Stimulated activated CD4-positive, alpha-beta T cell treated with anti-CD3 and anti-CD28 coated beads, Interleukin-2, amount 100 ng/mL, for 4 hours (primary cell): ENCODE measurements around the gene NKAIN1.
"Not testable (repeated sequence)": the region's sequence is repeated elsewhere in the genome, so short reads cannot be mapped to it uniquely, and the experiment has no call there.

Experiments used
- DNase-seq: peaks from one replicate; pipeline ENCODE4 v3.0.0-alpha.2; 2020; ENCODE audit warnings: low read depth

Gene NKAIN1

GRCh38 chr1:31195267-31195666 is 44.4 kb downstream of the NKAIN1 start:
- DNase-seq, result not testable (repeated sequence)

GRCh38 chr1:31193729-31194128 is 46.0 kb downstream of the NKAIN1 start:
- DNase-seq, result no peak

- no peak for DNase-seq
Measured at GRCh38 chr1:31191281-31191680, 48.4 kb downstream of the NKAIN1 start.

DNA sequence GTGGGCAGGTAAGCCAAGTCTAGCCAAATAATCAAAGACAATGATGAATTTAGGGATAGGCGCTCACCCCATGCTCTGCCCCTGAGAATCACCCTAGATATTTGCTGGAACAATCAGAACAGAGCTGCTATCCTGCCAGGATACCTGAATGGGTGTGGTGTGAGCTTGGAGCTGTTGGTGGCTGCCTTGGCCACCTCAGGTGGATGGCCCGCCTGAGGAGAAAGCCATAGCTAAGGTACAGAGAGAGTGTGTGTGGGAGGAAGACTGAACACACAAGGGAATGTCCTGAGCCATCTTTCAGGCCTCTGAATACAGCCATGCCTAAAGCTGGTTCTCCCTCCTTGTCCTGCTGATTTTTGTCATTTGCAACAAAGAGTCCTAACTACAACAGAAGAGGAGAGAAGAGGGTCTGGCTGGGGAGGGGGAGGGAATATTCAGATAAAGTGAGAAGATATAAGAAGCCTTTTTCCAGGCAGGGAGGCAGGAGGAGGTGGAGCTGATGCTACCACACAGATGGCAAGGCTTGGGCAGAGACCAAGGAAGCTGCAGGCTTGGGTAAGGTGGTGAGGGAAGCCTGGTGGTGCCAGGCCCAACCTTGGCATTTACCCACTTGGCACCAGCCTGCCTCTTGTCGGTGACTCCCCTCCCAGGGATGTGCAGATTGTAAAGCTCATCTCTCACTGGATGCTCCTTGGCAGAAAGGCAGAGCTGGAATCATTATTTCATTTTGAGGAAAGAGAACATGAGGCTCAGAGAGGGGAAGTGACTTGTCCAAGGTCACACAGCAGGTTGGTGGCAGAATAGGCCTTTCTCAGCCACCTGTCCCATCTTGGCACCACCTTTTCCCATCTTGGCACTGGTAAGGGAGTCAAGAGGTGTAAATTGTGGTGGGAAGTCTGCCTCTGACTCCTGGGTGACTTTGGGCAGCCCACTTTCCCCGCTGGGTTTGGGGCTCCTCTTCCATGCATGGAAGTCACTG is 49.7 kb downstream of the NKAIN1 start:
- no peak for DNase-seq

DNA sequence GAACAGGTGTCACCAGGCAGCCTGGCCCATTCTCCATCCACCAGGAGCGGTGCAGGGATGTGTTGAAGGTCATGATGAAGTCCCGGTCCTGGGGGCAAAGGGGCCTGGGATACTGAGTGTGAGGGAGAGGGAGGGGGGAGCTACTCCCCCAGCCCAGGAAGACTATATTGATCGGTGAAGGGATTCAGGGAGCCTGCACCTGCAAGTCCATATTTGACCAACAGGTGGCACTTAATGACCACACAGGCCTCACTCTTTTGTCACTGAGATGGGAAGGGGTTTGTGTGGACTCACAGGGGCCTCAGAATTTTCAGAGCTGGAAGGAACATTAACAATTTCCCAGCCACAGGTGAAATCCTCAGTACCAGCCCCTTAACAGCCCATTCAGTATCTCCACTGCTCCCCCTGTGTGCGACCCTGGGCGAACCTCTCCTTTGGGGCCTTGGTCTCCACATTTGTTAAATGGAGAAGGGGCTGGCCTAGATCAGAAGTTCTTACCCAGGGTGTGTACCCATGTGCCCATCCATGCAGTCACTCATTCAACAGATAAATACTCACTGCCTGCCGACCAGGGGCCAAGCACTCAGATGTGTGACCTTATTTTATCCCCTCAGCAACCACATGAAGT is 55.6 kb downstream of the NKAIN1 start:
- DNase-seq, result no peak

- DNase-seq, result no peak
Measured at GRCh38 chr1:31183126-31183525, 56.6 kb downstream of the NKAIN1 start.

DNA sequence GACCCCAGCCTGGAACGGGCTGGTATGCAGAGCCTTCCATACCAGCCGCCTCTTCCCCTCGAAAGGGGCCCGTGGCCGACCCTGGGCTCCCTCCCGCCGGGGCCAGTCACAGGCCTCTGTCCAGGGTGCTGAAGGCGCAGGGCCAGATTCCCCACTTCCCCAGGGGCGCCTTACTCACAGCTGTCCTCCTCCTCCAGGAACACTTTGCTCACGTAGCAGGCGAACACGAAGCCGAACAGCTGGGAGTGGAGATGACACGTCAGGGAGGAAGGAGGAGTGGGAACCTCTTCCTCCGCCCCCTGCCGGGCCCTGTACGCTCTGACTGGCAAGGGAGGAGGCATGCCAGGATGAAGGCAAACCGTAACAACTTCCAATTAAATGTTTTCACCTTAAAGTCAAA is 57.3 kb downstream of the NKAIN1 start:
- DNase-seq, result peak; percentile 19

- DNase-seq, result no peak
Measured at GRCh38 chr1:31181515-31182343, 58.0 kb downstream of the NKAIN1 start.

- no peak for DNase-seq
Measured at GRCh38 chr1:31180338-31180737, 59.3 kb downstream of the NKAIN1 start.

DNA sequence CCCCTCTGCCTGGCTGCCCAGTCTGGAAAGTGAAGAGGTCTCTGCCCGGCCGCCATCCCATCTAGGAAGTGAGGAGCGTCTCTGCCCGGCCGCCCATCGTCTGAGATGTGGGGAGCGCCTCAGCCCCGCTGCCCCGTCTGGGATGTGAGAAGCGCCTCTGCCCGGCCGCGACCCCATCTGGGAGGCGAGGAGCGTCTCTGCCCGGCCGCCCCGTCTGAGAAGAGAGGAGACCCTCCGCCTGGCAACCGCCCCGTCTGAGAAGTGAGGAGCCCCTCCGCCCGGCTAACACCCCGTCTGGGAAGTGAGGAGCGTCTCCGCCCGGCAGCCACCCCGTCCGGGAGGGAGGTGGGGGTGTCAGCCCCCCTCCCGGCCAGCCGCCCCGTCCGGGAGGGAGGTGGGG is 63.4 kb downstream of the NKAIN1 start:
- DNase-seq, result not testable (repeated sequence)

GRCh38 chr1:31170486-31170735 is 69.3 kb downstream of the NKAIN1 start:
- no peak for DNase-seq

GRCh38 chr1:31166462-31166861 is 73.2 kb downstream of the NKAIN1 start:
- no peak for DNase-seq

GRCh38 chr1:31164291-31164690 is 75.4 kb downstream of the NKAIN1 start:
- no peak for DNase-seq

DNA sequence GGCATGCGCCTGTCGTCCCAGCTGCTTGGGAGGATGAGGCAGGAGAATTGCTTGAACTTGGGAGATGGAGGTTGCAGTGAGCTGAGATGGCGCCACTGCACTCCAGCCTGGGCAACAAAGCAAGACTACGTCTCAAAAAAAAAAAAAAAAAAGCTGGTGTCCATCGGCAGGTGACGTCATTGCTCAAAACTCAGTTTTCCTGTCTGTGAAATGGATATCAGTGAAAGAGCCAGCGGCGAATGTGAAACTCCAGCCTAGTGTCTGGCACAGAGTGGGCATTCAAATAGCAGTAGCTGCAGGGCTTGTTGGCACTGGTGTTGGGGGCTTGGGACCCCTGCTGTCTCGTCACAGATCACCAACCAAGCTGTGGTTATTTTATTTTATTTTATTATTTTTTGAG is 75.8 kb downstream of the NKAIN1 start:
- DNase-seq, result no peak

DNA sequence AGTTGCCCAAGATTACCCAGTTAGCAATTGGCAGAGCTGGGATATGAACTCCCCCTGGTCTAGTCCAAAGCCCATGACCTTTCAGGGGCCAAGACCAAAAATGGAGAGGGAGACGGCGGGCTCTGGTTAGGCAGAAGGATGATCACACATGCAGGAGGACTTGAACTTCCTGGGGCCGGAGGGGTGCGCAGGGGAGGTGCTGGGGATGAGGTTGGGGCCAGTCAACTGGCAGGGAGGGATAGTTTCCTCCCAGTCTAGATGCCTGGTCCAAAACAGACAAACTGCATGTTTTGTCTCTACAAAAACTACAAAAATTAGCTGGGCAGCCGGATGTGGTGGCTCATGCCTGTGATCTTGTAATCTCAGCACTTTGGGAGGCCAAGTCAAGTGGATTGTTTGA is 78.1 kb downstream of the NKAIN1 start:
- DNase-seq, result no peak

DNA sequence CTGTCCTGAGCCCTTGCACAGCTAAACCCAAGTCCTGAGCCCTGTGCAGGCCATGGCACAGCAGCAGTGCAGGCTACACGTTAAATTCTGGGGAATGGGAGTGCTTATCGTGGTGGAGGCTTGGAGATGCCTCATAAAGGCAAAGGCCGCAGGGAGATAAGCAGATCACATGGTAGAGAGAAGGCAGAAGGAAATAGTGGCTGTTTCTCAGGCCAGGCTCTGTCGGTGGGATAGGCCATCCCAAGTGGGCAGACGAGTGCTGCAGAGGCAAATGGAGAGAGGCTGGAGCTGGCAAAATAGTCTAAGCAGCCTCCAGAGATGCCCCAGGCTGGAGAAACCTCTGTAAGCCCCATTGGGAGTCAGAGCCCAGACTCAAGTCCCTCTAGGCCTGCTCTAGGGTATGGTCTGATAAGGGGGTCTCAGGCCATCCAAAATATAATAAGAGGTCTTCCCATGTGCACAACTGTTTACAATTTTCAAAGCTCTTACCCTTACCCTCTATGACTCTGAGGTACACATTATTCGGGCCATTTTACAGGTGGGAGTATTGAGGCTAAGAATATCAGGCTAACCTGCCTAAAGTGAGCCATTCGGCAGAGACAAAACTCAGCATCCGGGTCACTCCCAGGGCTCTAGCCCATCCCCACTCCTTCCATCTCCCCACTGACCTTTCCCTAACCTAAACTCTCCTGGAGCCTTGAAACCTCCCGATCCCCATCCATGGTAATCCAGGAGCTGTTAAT is 79.6 kb downstream of the NKAIN1 start:
- no peak for DNase-seq

DNA sequence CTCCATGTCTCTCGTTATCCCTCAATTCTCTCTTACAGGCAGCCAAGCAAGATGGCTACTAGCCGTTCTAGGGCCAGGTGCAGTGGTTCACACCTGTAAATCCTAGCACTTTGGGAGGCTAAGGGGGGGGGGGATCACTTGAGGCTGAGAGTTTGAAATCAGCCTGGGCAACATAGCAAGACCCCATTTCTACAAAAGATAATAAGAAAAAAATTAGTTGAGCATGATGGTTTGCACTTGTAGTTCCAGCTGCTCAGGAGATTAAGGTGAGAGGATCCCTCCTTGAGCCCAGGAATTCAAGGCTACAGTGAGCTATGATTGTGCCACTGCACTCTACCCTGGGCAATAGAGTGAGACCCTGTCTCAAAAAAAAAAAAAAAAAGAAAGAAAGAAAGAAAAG is 80.4 kb downstream of the NKAIN1 start:
- DNase-seq, result no peak

DNA sequence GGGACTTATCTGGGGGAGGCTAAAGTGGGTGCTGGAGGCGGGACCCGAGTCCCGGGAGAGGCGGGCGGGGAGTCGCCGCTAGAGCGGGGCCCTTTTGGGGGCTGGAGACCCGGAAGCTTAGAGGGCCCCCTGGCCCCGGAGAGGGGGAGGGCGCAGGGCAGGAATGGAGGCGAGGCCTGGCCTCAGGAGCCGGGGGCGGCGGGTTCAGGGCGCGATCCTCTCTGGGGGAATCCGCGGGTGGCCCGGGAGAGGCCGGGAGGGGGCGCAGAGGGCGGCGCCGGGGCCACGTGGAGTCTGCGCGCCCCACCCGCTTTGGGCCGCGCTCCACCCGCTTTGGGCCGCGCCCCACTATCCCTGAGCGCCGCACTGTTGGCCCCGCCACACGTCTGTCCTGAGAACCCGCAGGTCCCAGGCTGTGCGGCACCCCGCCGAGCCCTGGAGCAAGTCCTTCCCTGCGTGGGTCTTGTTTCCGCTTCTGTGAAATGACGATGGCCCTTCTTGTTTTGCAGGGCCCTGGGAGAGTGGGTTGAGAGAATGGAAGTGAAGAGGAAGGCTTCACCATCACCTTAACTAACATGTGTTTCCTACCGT is 84.4 kb downstream of the NKAIN1 start:
- peak; percentile 48 for DNase-seq

DNA sequence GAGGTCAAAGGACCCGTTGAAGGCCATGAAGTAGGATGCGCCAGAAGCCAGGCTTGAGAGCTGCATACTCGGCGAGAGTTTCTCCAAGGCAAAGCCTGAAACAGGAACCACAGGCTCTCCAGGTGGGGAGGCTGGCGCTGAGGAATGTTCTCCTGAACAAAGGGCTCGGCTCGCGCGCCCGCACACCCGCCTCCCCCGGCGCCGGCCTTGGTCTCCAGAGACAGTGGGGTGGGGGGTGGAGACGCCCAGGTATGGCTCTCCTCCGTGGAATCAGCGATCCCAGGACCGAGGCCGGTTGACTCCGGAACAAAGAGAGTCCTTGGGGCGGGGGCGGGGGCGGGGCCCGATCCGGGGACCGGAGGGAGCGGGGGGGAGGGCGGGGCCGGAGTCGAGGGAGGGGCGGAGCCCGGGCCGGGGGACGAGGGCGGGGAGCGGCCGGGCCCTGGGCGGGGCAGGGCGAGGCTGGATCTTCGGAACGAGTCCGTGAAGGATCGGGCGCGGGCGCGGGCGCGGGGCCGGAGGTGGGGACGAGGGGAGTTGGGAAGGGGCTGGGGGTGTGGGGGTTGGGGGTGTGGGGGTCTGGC is 85.0 kb downstream of the NKAIN1 start:
- DNase-seq, result peak; percentile 57

DNA sequence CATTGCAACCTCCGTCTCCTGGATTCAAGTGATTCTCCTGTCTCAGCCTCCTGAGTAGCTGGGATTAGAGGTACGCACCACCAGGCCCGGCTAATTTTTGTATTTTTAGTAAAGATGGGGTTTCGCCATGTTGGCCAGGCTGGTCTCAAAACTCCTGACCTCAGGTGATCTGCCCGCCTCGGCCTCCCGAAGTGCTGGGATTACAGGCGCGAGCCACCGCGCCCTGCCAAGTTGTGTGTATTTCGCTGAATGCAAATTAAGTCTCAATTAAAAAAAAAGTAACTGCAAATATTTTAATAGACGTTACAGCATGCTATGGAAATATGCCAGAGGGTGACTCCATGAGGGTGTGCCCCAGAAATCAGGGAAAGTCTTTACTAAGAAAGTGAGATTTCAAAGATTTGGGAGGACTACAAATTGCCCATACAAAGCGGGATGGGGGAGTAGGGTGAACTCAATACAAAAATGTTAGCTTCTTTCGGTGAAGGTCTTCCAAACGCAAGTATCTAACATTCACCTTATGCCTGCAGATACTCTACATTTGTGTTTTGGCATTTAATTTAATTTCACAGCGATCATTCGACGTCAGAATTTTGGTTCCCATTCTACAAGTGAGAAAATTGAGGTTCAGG is 85.6 kb downstream of the NKAIN1 start:
- DNase-seq, result no peak

DNA sequence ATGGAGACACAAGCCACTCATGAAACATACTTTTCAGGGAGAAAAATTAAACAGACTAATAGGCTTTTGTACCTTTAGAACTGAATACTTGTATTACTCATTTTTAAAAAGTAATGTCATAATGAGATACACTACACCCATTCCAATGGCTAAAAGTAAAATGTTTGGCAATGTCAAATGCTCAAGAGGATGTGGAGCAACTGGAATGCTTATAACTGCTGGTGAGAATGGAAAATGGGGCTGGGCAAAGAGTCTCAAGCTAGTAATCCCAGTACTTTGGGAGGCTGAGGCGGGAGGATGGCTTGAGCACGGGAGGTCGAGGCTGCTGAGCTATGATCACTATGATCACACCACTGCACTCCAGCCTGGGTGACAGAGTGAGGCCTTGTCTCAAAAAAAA is 86.3 kb downstream of the NKAIN1 start:
- no peak for DNase-seq
